ENCODE results near the gene SLC17A3. TPM values are rescaled to one million over a fixed set of nuclear protein-coding genes. Genes with fewer than 3 reads are reported as not detected.

Gene SLC17A3
- total RNA-seq, 1 experiment from 2014 or later = not detected

- TF ChIP-seq CTCF (IDR thresholded peaks at IDR 0.05; ENCODE audit: insufficient read depth in 1 of 2, low read depth in 1 of 2, low read length in 1 of 2, severe bottlenecking in 1 of 2, unreplicated experiment in 1 of 2) = no peak
- H3K4me1 Mint-ChIP-seq (ENCODE audit: low read depth, unreplicated experiment) = no peaks in the 10 kb centered on the region
- CTCF ChIA-PET = interaction anchor here (1.3 kb wide), 1 partner anchor 20 kb away, joined by 3 read pairs; no protein-coding TSS in a partner anchor
- Histone ChIP-seq H3K4me1 (no peaks in the 10 kb centered on the region), H3K27me3 (replicated peaks; ENCODE audit: control insufficient read depth, insufficient read depth, low read length) (no peaks in the 10 kb centered on the region), H3K4me3 (ENCODE audit: low read depth, low read length) (no peak overlapping the region), H3K9me3 (no peaks in the 10 kb centered on the region), H3K36me3 (ENCODE audit: control insufficient read depth, insufficient read depth, low read length) (no peaks in the 10 kb centered on the region; the same call in 1 of the 2 replicates)
- no peaks in the 10 kb centered on the region for H3K36me3 Mint-ChIP-seq (ENCODE audit: insufficient read depth, unreplicated experiment)
- POLR2A ChIA-PET = interaction anchor here (0.5 kb wide), 1 partner anchor 276 kb away, joined by 4 read pairs; no protein-coding TSS in a partner anchor
- no peaks in the 10 kb centered on the region for H3K9me3 Mint-ChIP-seq (ENCODE audit: unreplicated experiment)
- intact Hi-C loops (cut with micrococcal nuclease; ENCODE audit: unreplicated experiment) = no loop called here
- DNase-seq = no peak
- H3K4me3 Mint-ChIP-seq (ENCODE audit: unreplicated experiment) = no peak overlapping the region
- BruUV-seq (replicated peaks) = no TSS peak
- H3K27ac Mint-ChIP-seq (ENCODE audit: unreplicated experiment) = no peak overlapping the region
- H3K27me3 Mint-ChIP-seq (ENCODE audit: insufficient read depth, unreplicated experiment) = no peaks in the 10 kb centered on the region
These were observed 45.6 kb upstream of the SLC17A3 start for GRCh38 chr6:25919657-25920056.

GRCh38 chr6:25918083-25918683, 44.1 kb upstream of the SLC17A3 start:
- H3K9me3 ChIP-seq = no peaks in the 10 kb centered on the region
- H3K4me1 ChIP-seq = no peaks in the 10 kb centered on the region
- ChIA-PET CTCF (no interaction called here), POLR2A (no interaction called here)
- no peak overlapping the region for H3K4me3 ChIP-seq (ENCODE audit: low read depth, low read length)
- TF ChIP-seq CTCF (IDR thresholded peaks at IDR 0.05; ENCODE audit: insufficient read depth in 1 of 2, low read depth in 1 of 2, low read length in 1 of 2, severe bottlenecking in 1 of 2, unreplicated experiment in 1 of 2) = no peak
- no peaks in the 10 kb centered on the region for H3K27me3 ChIP-seq (replicated peaks; ENCODE audit: control insufficient read depth, insufficient read depth, low read length)
- H3K36me3 ChIP-seq (ENCODE audit: control insufficient read depth, insufficient read depth, low read length) = no peaks in the 10 kb centered on the region; the same call in 1 of the 2 replicates
- no TSS peak for BruUV-seq (replicated peaks)
- DNase-seq = no peak
- Mint-ChIP-seq H3K4me1 (ENCODE audit: low read depth, unreplicated experiment) (peaks cover 11% of the 10 kb centered on the region), H3K27me3 (ENCODE audit: insufficient read depth, unreplicated experiment) (no peaks in the 10 kb centered on the region), H3K4me3 (ENCODE audit: unreplicated experiment) (no peak overlapping the region), H3K9me3 (ENCODE audit: unreplicated experiment) (peaks cover 10% of the 10 kb centered on the region), H3K27ac (ENCODE audit: unreplicated experiment) (no peak overlapping the region), H3K36me3 (ENCODE audit: insufficient read depth, unreplicated experiment) (no peaks in the 10 kb centered on the region)
- intact Hi-C loops (cut with micrococcal nuclease; ENCODE audit: unreplicated experiment) = no loop called here

- no peak for DNase-seq
- no peak for TF ChIP-seq CTCF (IDR thresholded peaks at IDR 0.05; ENCODE audit: insufficient read depth in 1 of 2, low read depth in 1 of 2, low read length in 1 of 2, severe bottlenecking in 1 of 2, unreplicated experiment in 1 of 2)
- Mint-ChIP-seq H3K27me3 (ENCODE audit: insufficient read depth, unreplicated experiment) (no peaks in the 10 kb centered on the region), H3K4me3 (ENCODE audit: unreplicated experiment) (no peak overlapping the region), H3K36me3 (ENCODE audit: insufficient read depth, unreplicated experiment) (no peaks in the 10 kb centered on the region), H3K9me3 (ENCODE audit: unreplicated experiment) (peaks cover 18% of the 10 kb centered on the region), H3K4me1 (ENCODE audit: low read depth, unreplicated experiment) (peaks cover 11% of the 10 kb centered on the region), H3K27ac (ENCODE audit: unreplicated experiment) (no peak overlapping the region)
- BruUV-seq (replicated peaks) = no TSS peak
- no peaks in the 10 kb centered on the region for H3K4me1 ChIP-seq
- no peaks in the 10 kb centered on the region; the same call in 1 of the 2 replicates for H3K36me3 ChIP-seq (ENCODE audit: control insufficient read depth, insufficient read depth, low read length)
- ChIA-PET CTCF (no interaction called here), POLR2A (no interaction called here)
- intact Hi-C loops (cut with micrococcal nuclease; ENCODE audit: unreplicated experiment) = no loop called here
- no peaks in the 10 kb centered on the region for H3K27me3 ChIP-seq (replicated peaks; ENCODE audit: control insufficient read depth, insufficient read depth, low read length)
- no peak overlapping the region for H3K4me3 ChIP-seq (ENCODE audit: low read depth, low read length)
- no peaks in the 10 kb centered on the region for H3K9me3 ChIP-seq
These were observed 42.9 kb upstream of the SLC17A3 start for GRCh38 chr6:25916789-25917490.

Data from Caco-2 (cell line).